Transverse colon (tissue), 4 donors: ENCODE measurements around the gene STK39. TPM values are rescaled to one million over a fixed set of nuclear protein-coding genes. Genes with fewer than 3 reads are reported as not detected.

Experiments
- DNase-seq: peaks from one replicate; pipeline ENCODE4 v3.0.0-alpha.2; 2019
- H3K27ac ChIP-seq, 4 donors: fragments of 200-600 bp; sonication (generic); 2 replicates each; pipeline ENCODE4 v1.5.1; 2016 to 2018; ENCODE audit warnings: inconsistent platforms in 4 of 4
- H3K27me3 ChIP-seq: fragments of 200-600 bp; sonication (generic); 2 replicates; pipeline ENCODE4 v1.5.1; 2017; ENCODE audit warnings: inconsistent platforms
- H3K36me3 ChIP-seq, 4 donors: fragments of 200-600 bp; sonication (generic); 2 replicates each; pipeline ENCODE4 v1.5.1; 2017 to 2019; ENCODE audit warnings: inconsistent platforms in 4 of 4
- H3K4me1 ChIP-seq, 4 donors: fragments of 200-600 bp; sonication (generic); 2 replicates each; pipeline ENCODE4 v1.5.1; 2017 to 2020; ENCODE audit warnings: inconsistent platforms in 4 of 4
- H3K4me3 ChIP-seq, 4 donors: fragments of 200-600 bp; sonication (generic); 1 replicate in 1 of 4; 2 replicates in 3 of 4; pipeline versions ENCODE4 v1.5.1 to v1.6.1; 2017 to 2019; ENCODE audit warnings: inconsistent platforms in 4 of 4
- H3K9me3 ChIP-seq, 2 donors: fragments of 200-600 bp; sonication (generic); 2 replicates each; pipeline ENCODE4 v1.5.1; 2017 to 2019; ENCODE audit warnings: inconsistent platforms in 2 of 2
- EP300 ChIP-seq: sonication (generic); formaldehyde crosslinking; IDR thresholded peaks from one replicate; pipeline ENCODE4 v1.6.1; 2017; ENCODE audit warnings: antibody characterized with exemption, low read depth
- POLR2A ChIP-seq: fragments of 450-650 bp; IDR thresholded peaks from one replicate; pipeline ENCODE4 v1.6.1; 2016; ENCODE audit warnings: antibody characterized with exemption, mild to moderate bottlenecking, moderate library complexity
- POLR2AphosphoS5 ChIP-seq, 3 donors: sonication (generic); formaldehyde crosslinking; IDR thresholded peaks; one replicate each; pipeline ENCODE4 v1.6.1; 2016; ENCODE audit warnings: antibody characterized with exemption in 3 of 3
- WGBS, 2 donors: methylation state at CpG; one replicate each; pipeline ENCODE4 v1.1.5; 2018; ENCODE audit warnings: low coverage in 1 of 2; 5-methylcytosine and 5-hydroxymethylcytosine counted together
- in situ Hi-C, 4 donors: fragments of 200-750 bp; cut with MboI; loops; one replicate each; pipeline versions ENCODE4 v1.15.0 to v1.15.1; 2017; ENCODE audit warnings: low sequenced_read_pairs in 3 of 4, low pct_ligation_motif_present in 1 of 4, low pct_unique_long_range_greater_than_20kb in 1 of 4
- intact Hi-C: fragments of 100-400 bp; cut with DNase I; formaldehyde crosslinking; loops from one replicate; pipeline ENCODE4 v1.15.1; 2023; ENCODE audit warnings: low total_unique reads
- total RNA-seq, 4 donors: library from RNA; depleted of rRNA; stranded (reverse); fragments of >200 nt; gene quantifications; one replicate each; pipeline ENCODE4 v1.1.0, GENCODE V29; 2016
- TF ChIP-seq, protein P1 (sequence below), 5 experiments: fragments of 200-600 bp in 3 of 5; fragments of 450-650 bp in 2 of 5; sonication (generic) in 3 of 5; IDR thresholded peaks; 1 replicate in 2 of 5; 2 replicates in 3 of 5; pipeline ENCODE4 v1.5.1; 2016 to 2017; ENCODE audit warnings: antibody characterized with exemption in 5 of 5, inconsistent platforms in 3 of 5, mild to moderate bottlenecking in 2 of 5, moderate library complexity in 1 of 5

STK39 gene
- total RNA-seq, 4 donors from 2014 or later = 30.6 to 46.1 (median 36.7) TPM

DNA sequence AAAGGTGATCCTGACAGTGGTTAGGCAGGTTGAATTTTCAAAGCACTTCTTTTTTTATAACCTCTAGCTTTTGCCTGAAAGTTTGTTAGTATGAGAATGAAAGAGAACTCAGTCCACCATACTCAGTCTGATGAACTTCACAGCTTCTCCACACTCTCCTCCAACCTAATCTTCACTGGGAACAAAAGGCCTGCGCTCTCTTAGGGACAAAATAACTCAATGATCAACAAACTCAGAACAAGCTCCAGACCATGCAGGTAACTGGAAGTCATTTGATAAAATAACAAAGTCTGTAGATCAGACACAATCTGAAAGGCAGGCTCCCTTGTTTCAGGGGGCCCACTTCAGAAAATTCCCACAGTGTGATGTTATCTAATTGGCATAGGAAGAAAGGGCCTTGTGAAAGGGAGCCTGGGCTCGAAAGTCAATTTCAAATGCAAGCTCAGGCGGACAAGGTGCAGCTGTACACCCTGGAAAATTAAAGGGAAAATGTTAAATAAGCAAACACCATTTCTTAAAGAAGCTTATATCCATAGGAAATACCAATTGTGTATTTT lies 142.2 kb downstream of the STK39 start:
- in situ Hi-C loops = loop anchor here in 3 of 4 donors (25.0 kb wide), 3 partner anchors 818 to 1568 kb away; partner anchors contain the start of gene B3GALT1 (in 1 of the 3)
- no peak overlapping the region for H3K4me3 ChIP-seq
- H3K36me3 ChIP-seq = no peaks in the 10 kb centered on the region
- no peak for DNase-seq
- H3K27ac ChIP-seq = no peak overlapping the region
- 83 to 96% methylated on average over 1 to 3 of the region's 3 CpGs for WGBS, 2 donors
- TF ChIP-seq, protein P1, sequence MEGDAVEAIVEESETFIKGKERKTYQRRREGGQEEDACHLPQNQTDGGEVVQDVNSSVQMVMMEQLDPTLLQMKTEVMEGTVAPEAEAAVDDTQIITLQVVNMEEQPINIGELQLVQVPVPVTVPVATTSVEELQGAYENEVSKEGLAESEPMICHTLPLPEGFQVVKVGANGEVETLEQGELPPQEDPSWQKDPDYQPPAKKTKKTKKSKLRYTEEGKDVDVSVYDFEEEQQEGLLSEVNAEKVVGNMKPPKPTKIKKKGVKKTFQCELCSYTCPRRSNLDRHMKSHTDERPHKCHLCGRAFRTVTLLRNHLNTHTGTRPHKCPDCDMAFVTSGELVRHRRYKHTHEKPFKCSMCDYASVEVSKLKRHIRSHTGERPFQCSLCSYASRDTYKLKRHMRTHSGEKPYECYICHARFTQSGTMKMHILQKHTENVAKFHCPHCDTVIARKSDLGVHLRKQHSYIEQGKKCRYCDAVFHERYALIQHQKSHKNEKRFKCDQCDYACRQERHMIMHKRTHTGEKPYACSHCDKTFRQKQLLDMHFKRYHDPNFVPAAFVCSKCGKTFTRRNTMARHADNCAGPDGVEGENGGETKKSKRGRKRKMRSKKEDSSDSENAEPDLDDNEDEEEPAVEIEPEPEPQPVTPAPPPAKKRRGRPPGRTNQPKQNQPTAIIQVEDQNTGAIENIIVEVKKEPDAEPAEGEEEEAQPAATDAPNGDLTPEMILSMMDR (IDR thresholded peaks at IDR 0.05) = no peak
- no peak for TF ChIP-seq POLR2A
- no peak for TF ChIP-seq EP300
- TF ChIP-seq POLR2AphosphoS5 (IDR thresholded peaks at IDR 0.05) = no peak
- no peaks in the 10 kb centered on the region for H3K27me3 ChIP-seq
- H3K9me3 ChIP-seq = no peaks in the 10 kb centered on the region
- intact Hi-C loops = no loop called here
- H3K4me1 ChIP-seq = no peaks in the 10 kb centered on the region

DNA sequence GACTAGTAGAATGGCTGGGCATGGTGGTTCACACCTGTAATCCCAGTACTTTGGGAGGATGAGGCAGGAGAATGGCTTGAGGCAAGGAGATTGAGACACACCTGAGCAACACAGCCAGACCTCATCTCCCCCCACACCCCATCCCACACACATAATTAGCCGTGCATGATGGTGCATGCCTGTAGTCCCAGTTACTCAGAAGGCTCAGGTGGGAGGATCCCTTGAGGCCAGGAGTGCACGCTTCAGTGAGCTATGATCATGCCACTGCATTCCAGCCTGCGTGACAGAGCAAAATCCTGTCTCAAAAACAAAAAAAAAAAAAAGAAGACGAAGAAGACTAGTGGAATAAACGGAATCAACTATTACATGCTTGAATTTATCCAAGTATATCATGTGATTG lies 150.0 kb downstream of the STK39 start:
- no peak overlapping the region for H3K27ac ChIP-seq
- H3K36me3 ChIP-seq = no peaks in the 10 kb centered on the region
- H3K4me1 ChIP-seq = no peaks in the 10 kb centered on the region
- no peak for TF ChIP-seq POLR2A
- TF ChIP-seq, protein P1 (IDR thresholded peaks at IDR 0.05) = no peak
- no peak for TF ChIP-seq POLR2AphosphoS5 (IDR thresholded peaks at IDR 0.05)
- no peak for TF ChIP-seq EP300
- no peaks in the 10 kb centered on the region for H3K9me3 ChIP-seq
- DNase-seq = no peak
- no peaks in the 10 kb centered on the region for H3K27me3 ChIP-seq
- in situ Hi-C loops = no loop called here
- intact Hi-C loops = no loop called here
- H3K4me3 ChIP-seq = no peak overlapping the region
- WGBS, 2 donors = 88 to 100% methylated on average over 1 to 5 of the region's 5 CpGs

DNA sequence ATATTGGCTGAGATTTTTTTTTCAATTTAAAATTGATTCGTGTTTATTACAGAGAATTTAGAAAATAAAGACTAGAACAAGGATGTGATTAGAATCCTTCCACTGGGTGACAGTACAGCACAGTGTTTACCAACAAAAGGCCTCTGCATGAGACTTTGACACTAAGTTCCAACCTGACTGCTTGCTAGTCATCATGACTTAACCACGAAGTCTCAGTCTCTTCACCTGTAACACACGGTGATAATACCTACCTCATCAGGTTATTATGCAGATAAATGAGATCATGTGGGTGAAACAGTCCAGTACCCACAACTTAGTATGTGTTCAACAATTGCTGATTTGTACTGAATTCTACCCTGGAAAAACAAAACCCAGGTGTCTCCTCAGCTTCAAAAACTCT lies 151.2 kb downstream of the STK39 start:
- DNase-seq = no peak
- 93 to 96% methylated on average over 3 of the region's 3 CpGs for WGBS, 2 donors
- Histone ChIP-seq H3K4me1 (no peaks in the 10 kb centered on the region), H3K27me3 (no peaks in the 10 kb centered on the region), H3K9me3 (no peaks in the 10 kb centered on the region), H3K27ac (no peak overlapping the region), H3K4me3 (no peak overlapping the region), H3K36me3 (no peaks in the 10 kb centered on the region)
- in situ Hi-C loops = no loop called here
- intact Hi-C loops = no loop called here
- TF ChIP-seq EP300 = no peak
- no peak for TF ChIP-seq POLR2A
- TF ChIP-seq, protein P1 (IDR thresholded peaks at IDR 0.05) = no peak
- no peak for TF ChIP-seq POLR2AphosphoS5 (IDR thresholded peaks at IDR 0.05)

DNA sequence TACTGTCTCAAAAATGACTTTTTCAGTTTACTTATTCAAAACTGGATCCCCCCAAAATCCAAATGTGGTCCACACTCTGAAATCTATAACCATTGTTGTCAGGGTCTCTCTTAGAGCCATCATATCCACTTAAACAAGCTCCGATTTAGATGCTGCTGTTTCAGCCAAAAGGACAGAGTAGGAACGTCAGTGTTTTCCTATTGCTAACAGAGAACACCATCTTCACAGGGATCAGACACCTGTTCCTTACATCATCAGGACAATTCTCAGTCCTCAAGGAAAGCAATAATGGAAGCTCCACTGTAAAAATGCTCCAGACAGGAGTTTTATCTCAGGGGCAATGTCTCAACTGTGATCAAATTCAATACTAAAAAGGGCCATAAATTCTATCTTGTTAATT lies 155.4 kb downstream of the STK39 start:
- no peak for DNase-seq
- Histone ChIP-seq H3K9me3 (no peaks in the 10 kb centered on the region), H3K27me3 (no peaks in the 10 kb centered on the region), H3K36me3 (no peaks in the 10 kb centered on the region), H3K4me1 (no peaks in the 10 kb centered on the region), H3K4me3 (no peak overlapping the region), H3K27ac (no peak overlapping the region)
- TF ChIP-seq, protein P1 (IDR thresholded peaks at IDR 0.05) = no peak
- TF ChIP-seq EP300 (no peak), POLR2A (no peak), POLR2AphosphoS5 (IDR thresholded peaks at IDR 0.05) (no peak)
- in situ Hi-C loops = no loop called here
- 92% methylated on average over 2 of the region's 2 CpGs for WGBS, 2 donors
- intact Hi-C loops = no loop called here
